Right lobe of liver (tissue), 4 donors: ENCODE measurements around the gene PAK6.

Source experiments
- POLR2A ChIP-seq: fragments of 450-650 bp; IDR thresholded peaks from one replicate; pipeline ENCODE4 v1.6.1; 2017; ENCODE audit warnings: antibody characterized with exemption, mild to moderate bottlenecking
- TF ChIP-seq, protein P1 (sequence below), 4 donors: fragments of 200-600 bp in 3 of 4; fragments of 450-650 bp in 1 of 4; IDR thresholded peaks; one replicate each; pipeline versions ENCODE4 v1.5.1 to v1.8.0; 2016 to 2022; ENCODE audit warnings: antibody characterized with exemption in 4 of 4, mild to moderate bottlenecking in 2 of 4
- donor health status: DM: no; HTN: no; CAD: no.
- donor health status: DM: no; HTN: no; CAD: no.
- donor health status: DM: no; HTN: yes; CAD: no.

GRCh38 chr15:40293905-40294895, 55.3 kb downstream of the PAK6 start:
- TF ChIP-seq, protein P1, sequence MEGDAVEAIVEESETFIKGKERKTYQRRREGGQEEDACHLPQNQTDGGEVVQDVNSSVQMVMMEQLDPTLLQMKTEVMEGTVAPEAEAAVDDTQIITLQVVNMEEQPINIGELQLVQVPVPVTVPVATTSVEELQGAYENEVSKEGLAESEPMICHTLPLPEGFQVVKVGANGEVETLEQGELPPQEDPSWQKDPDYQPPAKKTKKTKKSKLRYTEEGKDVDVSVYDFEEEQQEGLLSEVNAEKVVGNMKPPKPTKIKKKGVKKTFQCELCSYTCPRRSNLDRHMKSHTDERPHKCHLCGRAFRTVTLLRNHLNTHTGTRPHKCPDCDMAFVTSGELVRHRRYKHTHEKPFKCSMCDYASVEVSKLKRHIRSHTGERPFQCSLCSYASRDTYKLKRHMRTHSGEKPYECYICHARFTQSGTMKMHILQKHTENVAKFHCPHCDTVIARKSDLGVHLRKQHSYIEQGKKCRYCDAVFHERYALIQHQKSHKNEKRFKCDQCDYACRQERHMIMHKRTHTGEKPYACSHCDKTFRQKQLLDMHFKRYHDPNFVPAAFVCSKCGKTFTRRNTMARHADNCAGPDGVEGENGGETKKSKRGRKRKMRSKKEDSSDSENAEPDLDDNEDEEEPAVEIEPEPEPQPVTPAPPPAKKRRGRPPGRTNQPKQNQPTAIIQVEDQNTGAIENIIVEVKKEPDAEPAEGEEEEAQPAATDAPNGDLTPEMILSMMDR (IDR thresholded peaks at IDR 0.05): no peak
- no peak for TF ChIP-seq POLR2A
